ENCODE results near the gene GREB1. TPM values are rescaled to one million over a fixed set of nuclear protein-coding genes. Genes with fewer than 3 reads are reported as not detected.

GREB1 gene
- total RNA-seq, 1 donor from 2014 or later = 82.5 TPM

DNA sequence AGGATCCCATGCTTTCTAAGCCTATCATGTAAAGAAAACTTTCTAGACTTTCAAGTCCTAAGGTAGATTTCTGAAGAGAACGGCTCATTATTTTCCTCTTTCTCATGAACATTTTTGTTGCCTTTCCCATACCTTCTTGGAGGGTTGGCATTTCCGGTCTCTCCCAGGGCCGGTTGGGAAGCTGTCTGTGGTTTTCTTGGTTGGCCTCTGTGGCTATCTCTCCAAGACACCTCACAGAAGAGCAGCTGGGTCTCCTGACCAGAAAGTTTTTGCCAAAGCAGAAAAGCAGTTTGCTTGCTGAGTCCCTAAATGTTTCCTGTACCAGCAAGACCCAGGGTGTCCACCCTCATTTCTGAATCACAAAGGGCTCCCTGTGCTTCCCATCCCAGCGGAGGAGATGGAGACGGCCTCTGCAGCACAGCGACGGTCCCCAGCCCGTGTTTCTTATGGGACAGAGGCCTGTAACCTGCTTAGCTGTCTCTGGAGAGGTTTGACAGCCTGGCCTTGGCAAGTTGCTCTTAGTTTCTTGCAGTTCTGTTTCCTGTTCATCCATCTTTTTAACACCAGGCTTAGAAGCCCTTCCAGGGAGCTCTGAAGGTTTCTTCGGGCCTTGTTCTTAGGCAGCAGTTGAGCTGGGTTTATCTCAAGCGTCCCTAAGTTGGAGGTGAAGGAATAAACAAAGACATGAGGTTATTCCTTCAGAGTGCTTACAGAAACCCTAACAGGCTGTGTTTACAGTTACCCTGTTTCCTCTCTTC lies 39.8 kb downstream of the GREB1 start:
- Mint-ChIP-seq H3K27ac (no peak overlapping the region), H3K9me3 (ENCODE audit: low read depth) (no peaks in the 10 kb centered on the region), H3K36me3 (ENCODE audit: insufficient read depth) (peaks cover 8% of the 10 kb centered on the region), H3K4me1 (ENCODE audit: low read depth) (no peaks in the 10 kb centered on the region), H3K27me3 (no peaks in the 10 kb centered on the region), H3K4me3 (ENCODE audit: low read depth) (no peak overlapping the region)
- TF ChIP-seq, protein P1, sequence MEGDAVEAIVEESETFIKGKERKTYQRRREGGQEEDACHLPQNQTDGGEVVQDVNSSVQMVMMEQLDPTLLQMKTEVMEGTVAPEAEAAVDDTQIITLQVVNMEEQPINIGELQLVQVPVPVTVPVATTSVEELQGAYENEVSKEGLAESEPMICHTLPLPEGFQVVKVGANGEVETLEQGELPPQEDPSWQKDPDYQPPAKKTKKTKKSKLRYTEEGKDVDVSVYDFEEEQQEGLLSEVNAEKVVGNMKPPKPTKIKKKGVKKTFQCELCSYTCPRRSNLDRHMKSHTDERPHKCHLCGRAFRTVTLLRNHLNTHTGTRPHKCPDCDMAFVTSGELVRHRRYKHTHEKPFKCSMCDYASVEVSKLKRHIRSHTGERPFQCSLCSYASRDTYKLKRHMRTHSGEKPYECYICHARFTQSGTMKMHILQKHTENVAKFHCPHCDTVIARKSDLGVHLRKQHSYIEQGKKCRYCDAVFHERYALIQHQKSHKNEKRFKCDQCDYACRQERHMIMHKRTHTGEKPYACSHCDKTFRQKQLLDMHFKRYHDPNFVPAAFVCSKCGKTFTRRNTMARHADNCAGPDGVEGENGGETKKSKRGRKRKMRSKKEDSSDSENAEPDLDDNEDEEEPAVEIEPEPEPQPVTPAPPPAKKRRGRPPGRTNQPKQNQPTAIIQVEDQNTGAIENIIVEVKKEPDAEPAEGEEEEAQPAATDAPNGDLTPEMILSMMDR (IDR thresholded peaks at IDR 0.05; ENCODE audit: unreplicated experiment) = no peak
- DNase-seq (ENCODE audit: low spot score, unreplicated experiment) = no peak

DNA sequence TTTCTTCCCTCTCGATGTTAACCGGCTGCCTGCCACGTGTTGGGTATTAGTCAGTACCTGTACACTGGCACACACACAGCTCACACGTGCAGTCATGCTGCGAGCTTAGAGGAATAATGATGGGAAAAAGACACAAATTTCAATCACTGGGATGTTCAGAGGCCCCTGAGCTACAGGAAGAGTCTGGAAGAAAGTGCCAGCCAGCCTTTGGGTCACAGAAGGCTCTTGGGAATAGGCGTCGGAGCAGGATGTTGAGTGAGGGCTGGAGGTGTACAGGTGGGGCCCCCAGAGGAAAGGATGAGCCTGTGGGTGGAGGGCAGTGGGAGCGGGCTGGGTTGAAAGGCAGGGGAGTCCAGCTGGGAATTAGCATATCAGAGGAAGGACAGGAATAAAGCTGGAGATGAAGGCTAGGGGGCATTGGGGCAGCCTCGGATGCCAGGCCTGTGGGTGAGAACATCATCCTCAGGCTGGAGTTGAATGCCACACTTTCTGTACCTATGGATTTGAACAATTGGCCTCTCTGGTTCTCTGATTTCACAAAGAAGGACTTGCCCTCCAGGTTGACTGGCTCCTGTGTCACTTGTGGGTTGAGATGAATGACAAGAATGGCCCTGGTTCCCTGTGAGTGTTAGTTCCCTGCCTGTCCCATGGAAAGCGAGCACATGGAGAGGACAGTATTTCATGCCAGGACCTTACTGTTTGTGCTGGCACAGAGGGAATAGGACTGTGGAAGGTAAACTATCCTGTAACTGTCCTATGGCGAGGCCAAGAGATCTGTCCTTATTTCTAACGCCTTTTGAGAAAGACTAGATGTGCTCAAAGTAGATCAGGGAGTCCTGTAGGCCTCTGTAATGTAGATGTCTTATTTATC lies 40.6 kb downstream of the GREB1 start:
- H3K4me1 Mint-ChIP-seq (ENCODE audit: low read depth) = no peaks in the 10 kb centered on the region
- peaks cover 9% of the 10 kb centered on the region for H3K36me3 Mint-ChIP-seq (ENCODE audit: insufficient read depth)
- no peak overlapping the region for H3K27ac Mint-ChIP-seq
- TF ChIP-seq, protein P1 (IDR thresholded peaks at IDR 0.05; ENCODE audit: unreplicated experiment) = no peak
- no peak for DNase-seq (ENCODE audit: low spot score, unreplicated experiment)
- no peak overlapping the region for H3K4me3 Mint-ChIP-seq (ENCODE audit: low read depth)
- no peaks in the 10 kb centered on the region for H3K27me3 Mint-ChIP-seq
- no peaks in the 10 kb centered on the region for H3K9me3 Mint-ChIP-seq (ENCODE audit: low read depth)

DNA sequence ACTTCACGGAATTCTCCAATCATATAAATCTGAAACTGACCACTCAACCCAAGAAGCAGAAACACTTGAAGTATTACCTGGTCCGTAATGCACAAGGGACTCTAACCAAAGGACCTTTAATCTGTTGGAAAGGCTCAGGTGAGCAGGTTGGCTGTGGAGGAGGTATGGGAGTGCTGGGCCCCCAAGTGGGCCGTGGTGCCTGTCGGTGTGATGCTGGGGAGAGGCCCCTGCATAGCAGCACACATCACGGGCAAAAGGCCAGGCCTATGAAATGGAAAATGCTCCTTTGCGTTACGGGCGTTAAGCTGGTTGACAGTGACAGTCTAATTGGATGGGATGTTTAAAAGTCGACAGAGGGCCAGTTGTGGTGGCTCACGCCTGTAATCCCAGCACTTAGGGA lies 42.6 kb downstream of the GREB1 start:
- no peaks in the 10 kb centered on the region for H3K27me3 Mint-ChIP-seq
- H3K4me1 Mint-ChIP-seq (ENCODE audit: low read depth) = no peaks in the 10 kb centered on the region
- no peak overlapping the region for H3K27ac Mint-ChIP-seq
- H3K36me3 Mint-ChIP-seq (ENCODE audit: insufficient read depth) = peaks cover 11% of the 10 kb centered on the region
- no peak overlapping the region for H3K4me3 Mint-ChIP-seq (ENCODE audit: low read depth)
- no peak for DNase-seq (ENCODE audit: low spot score, unreplicated experiment)
- no peaks in the 10 kb centered on the region for H3K9me3 Mint-ChIP-seq (ENCODE audit: low read depth)
- TF ChIP-seq, protein P1 (IDR thresholded peaks at IDR 0.05; ENCODE audit: unreplicated experiment) = no peak

DNA sequence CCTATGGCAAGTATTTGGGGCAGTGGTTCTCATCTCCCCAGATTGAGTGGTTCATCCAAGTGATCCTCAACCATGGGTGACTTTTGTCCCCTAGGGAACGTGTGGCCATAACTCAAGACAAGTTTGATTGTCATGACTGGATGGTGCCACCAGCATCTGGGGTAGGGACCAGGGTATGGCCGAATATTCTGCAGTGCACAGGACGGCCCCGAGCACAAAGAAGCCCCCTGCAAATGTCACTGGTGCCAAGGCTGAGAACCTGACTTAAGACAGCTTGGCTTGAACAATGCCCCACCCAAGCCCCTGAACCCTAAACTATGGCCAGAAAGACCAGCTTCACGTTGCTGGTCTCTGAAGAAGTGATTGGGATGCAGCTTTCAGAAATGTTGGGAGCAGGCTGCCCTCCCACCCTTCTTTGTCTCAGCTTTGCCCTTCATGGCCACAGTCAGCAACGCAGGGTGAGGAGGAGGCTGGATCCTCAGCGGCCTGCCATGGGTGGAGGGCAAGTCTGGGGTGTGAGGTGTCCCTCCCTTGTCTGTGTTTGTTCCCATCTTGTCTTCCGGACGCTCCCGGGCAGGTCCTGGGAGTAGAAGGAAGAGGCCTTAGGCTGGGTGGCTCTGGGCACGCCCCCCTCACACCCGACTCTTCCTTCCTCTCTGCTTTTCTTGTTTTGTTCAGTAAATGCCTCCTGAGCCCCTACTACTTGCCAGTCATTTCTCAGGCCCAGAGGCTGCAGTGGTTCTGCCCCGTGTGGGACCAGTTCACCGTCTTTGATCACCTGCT lies 43.4 kb downstream of the GREB1 start:
- Mint-ChIP-seq H3K27ac (no peak overlapping the region), H3K27me3 (no peaks in the 10 kb centered on the region), H3K4me1 (ENCODE audit: low read depth) (no peaks in the 10 kb centered on the region), H3K36me3 (ENCODE audit: insufficient read depth) (peaks cover 11% of the 10 kb centered on the region), H3K4me3 (ENCODE audit: low read depth) (no peak overlapping the region), H3K9me3 (ENCODE audit: low read depth) (no peaks in the 10 kb centered on the region)
- no peak for DNase-seq (ENCODE audit: low spot score, unreplicated experiment)
- TF ChIP-seq, protein P1 (IDR thresholded peaks at IDR 0.05; ENCODE audit: unreplicated experiment) = no peak

All from progenitor cell of endocrine pancreas (in vitro differentiated cells).